ENCODE measurements around the gene BRD8. TPM values are rescaled to one million over a fixed set of nuclear protein-coding genes. Genes with fewer than 3 reads are reported as not detected.

BRD8 gene
- total RNA-seq, 6 donors from 2014 or later, result 26.9 to 210 (median 47.6) TPM

GRCh38 chr5:138092301-138092700, 86.1 kb downstream of the BRD8 start:
- no peak for ATAC-seq (ENCODE audit: low FRiP score in 2 of 2)
- no peaks in the 10 kb centered on the region for H3K36me3 ChIP-seq
- TF ChIP-seq EP300 (IDR thresholded peaks at IDR 0.05) (no peak), POLR2AphosphoS5 (IDR thresholded peaks at IDR 0.05) (no peak), CTCF (IDR thresholded peaks at IDR 0.05) (no peak), POLR2A (IDR thresholded peaks at IDR 0.05) (no peak)
- no peaks in the 10 kb centered on the region for H3K27me3 ChIP-seq
- no peak overlapping the region for H3K27ac ChIP-seq
- no peaks in the 10 kb centered on the region for H3K4me1 ChIP-seq
- no peak for DNase-seq
- H3K9me3 ChIP-seq, result no peaks in the 10 kb centered on the region
- WGBS, 2 donors, result 74 to 91% methylated on average over 1 of the region's 1 CpG
- no peak overlapping the region for H3K4me3 ChIP-seq

- H3K4me3 ChIP-seq, result no peak overlapping the region
- H3K27me3 ChIP-seq, result no peaks in the 10 kb centered on the region
- DNase-seq, result no peak
- WGBS, 2 donors, result 81 to 85% methylated on average over 4 of the region's 4 CpGs
- no peaks in the 10 kb centered on the region for H3K36me3 ChIP-seq
- no peaks in the 10 kb centered on the region for H3K9me3 ChIP-seq
- TF ChIP-seq CTCF (IDR thresholded peaks at IDR 0.05) (no peak), POLR2AphosphoS5 (IDR thresholded peaks at IDR 0.05) (no peak), POLR2A (IDR thresholded peaks at IDR 0.05) (no peak), EP300 (IDR thresholded peaks at IDR 0.05) (no peak)
- H3K4me1 ChIP-seq, result no peaks in the 10 kb centered on the region
- H3K27ac ChIP-seq, result no peak overlapping the region
- ATAC-seq (ENCODE audit: low FRiP score in 2 of 2), result no peak
Observed at GRCh38 chr5:138091685-138092084, 86.7 kb downstream of the BRD8 start.

Small RNA genes within 50 kb of the gene (small RNA-seq; reads per million reads assigned to genes)
- gene RNU6-460P (0 to 0.44 (median 0.03) reads per million in 4 donors), gene RNU6-888P (0 reads per million in 4 donors)

Other genes with a start within 250 kb of the BRD8 start
- gene FAM13B, start 145.6 kb downstream of the BRD8 start, total RNA-seq, result 10 to 100 TPM; 27.1 to 62.9 (median 40.7) TPM
- not detected for gene WNT8A, start 94.6 kb downstream of the BRD8 start, total RNA-seq
- gene NME5, start 39.2 kb downstream of the BRD8 start, total RNA-seq, result 10 to 100 TPM in 1 of 6 donors, 1 to 10 TPM in 4, not detected in 1; 1.6 to 22.8 (median 4.4) TPM
- gene KIF20A, start 482 bp upstream of the BRD8 start, total RNA-seq, result 1 to 10 TPM; 1.0 to 3.0 (median 1.8) TPM
- 10 to 100 TPM in 4 of 6 donors, 1 to 10 TPM in 2; 8.4 to 23.2 (median 17.3) TPM for gene CDC23, start 34.7 kb upstream of the BRD8 start, total RNA-seq
- under 1 TPM in 5 of 6 donors, not detected in 1; 0.30 to 0.86 (median 0.33) TPM for gene GFRA3, start 96.0 kb upstream of the BRD8 start, total RNA-seq
- gene CDC25C, start 153.2 kb upstream of the BRD8 start, total RNA-seq, result under 1 TPM in 4 of 6 donors, not detected in 2; 0.37 to 0.67 (median 0.54) TPM
- gene FAM53C, start 159.6 kb upstream of the BRD8 start, total RNA-seq, result 10 to 100 TPM; 15.8 to 71.2 (median 21.9) TPM
- gene KDM3B, start 174.1 kb upstream of the BRD8 start, total RNA-seq, result 100 to 1,000 TPM in 1 of 6 donors, 10 to 100 TPM in 5; 54.8 to 110 (median 56.8) TPM

Measured in upper lobe of left lung (tissue), 6 donors.